CD4-positive, alpha-beta T cell (primary cell): ENCODE data around the gene NEURL2. TPM values are rescaled to one million over a fixed set of nuclear protein-coding genes. Genes with fewer than 3 reads are reported as not detected.
A peak's percentile ranks its signal among the peaks of the same experiment; 100 is the strongest.
"Not testable (repeated sequence)": the region's sequence is repeated elsewhere in the genome, so short reads cannot be mapped to it uniquely, and the experiment has no call there.

Experiments
- ATAC-seq: fragments of 200-7000 bp; cut with Tn5 transposase; one replicate; pipeline ENCODE4 v1.10.0; 2022; ENCODE audit warnings: mild to moderate bottlenecking; ENCODE audit not compliant: poor library complexity
- CTCF ChIA-PET: fragments of 350-600 bp; sonication (Branson Sonifier 250); formaldehyde crosslinking; loops from one replicate; lab custom pipeline; 2021; ENCODE audit warnings: antibody characterized with exemption, inconsistent platforms; lab: Charles Lee
- POLR2A ChIA-PET: fragments of 350-600 bp; sonication (Branson Sonifier 250); formaldehyde crosslinking; loops from one replicate; lab custom pipeline; 2021; ENCODE audit warnings: antibody characterized with exemption, inconsistent platforms; lab: Charles Lee
- DNase-seq, 14 experiments: peaks; one replicate each; pipeline ENCODE4 v3.0.0-alpha.2; 2013 to 2020; ENCODE audit warnings: mixed read lengths in 2 of 14
- H3K27ac ChIP-seq, 2 donors: one replicate each; pipeline versions ENCODE4 v1.5.1 to v1.7.0; 2013; ENCODE audit warnings: low read length in 2 of 2, low read depth in 1 of 2, mild to moderate bottlenecking in 1 of 2
- H3K27me3 ChIP-seq, 2 experiments: 1 replicate in 1 of 2; 2 replicates in 1 of 2; pipeline versions ENCODE4 v1.6.1 to v1.7.0; 2013; ENCODE audit warnings: low read length in 2 of 2, control low read depth in 1 of 2, mild to moderate bottlenecking in 1 of 2, moderate library complexity in 1 of 2; ENCODE audit not compliant: insufficient read depth in 2 of 2, control insufficient read depth in 1 of 2
- H3K36me3 ChIP-seq: one replicate; pipeline ENCODE4 v1.6.1; 2013; ENCODE audit warnings: low read length, control low read depth; ENCODE audit not compliant: insufficient read depth
- H3K4me1 ChIP-seq: one replicate; pipeline ENCODE4 v1.6.1; 2013; ENCODE audit warnings: low read length, control low read depth; ENCODE audit not compliant: insufficient read depth
- H3K4me3 ChIP-seq: one replicate; pipeline ENCODE4 v1.5.1; 2013; ENCODE audit warnings: mild to moderate bottlenecking, low read length, moderate library complexity
- H3K9me3 ChIP-seq, 2 experiments: 1 replicate in 1 of 2; 2 replicates in 1 of 2; pipeline versions ENCODE4 v1.6.1 to v1.7.0; 2013; ENCODE audit warnings: low read length in 2 of 2, mild to moderate bottlenecking in 2 of 2, control low read depth in 1 of 2, moderate library complexity in 1 of 2; ENCODE audit not compliant: control insufficient read depth in 1 of 2, insufficient read depth in 1 of 2
- H3K27ac Mint-ChIP-seq: one replicate; pipeline ENCODE4 v1.8.0; 2020; ENCODE audit warnings: mixed read lengths
- H3K27me3 Mint-ChIP-seq: one replicate; pipeline ENCODE4 v1.8.0; 2021; ENCODE audit warnings: mixed read lengths
- H3K36me3 Mint-ChIP-seq: one replicate; pipeline ENCODE4 v1.8.0; 2021; ENCODE audit warnings: low read depth, mixed read lengths
- H3K4me1 Mint-ChIP-seq: one replicate; pipeline ENCODE4 v1.8.0; 2021; ENCODE audit warnings: low read depth, mixed read lengths
- H3K4me3 Mint-ChIP-seq: one replicate; pipeline ENCODE4 v1.8.0; 2020; ENCODE audit warnings: mild to moderate bottlenecking, mixed read lengths
- H3K9me3 Mint-ChIP-seq: one replicate; pipeline ENCODE4 v1.8.0; 2020; ENCODE audit warnings: mixed read lengths
- CTCF ChIP-seq: fragments of 200-600 bp; IDR thresholded peaks from one replicate; pipeline ENCODE4 v1.8.0; 2022; ENCODE audit warnings: antibody characterized with exemption, mild to moderate bottlenecking
- intact Hi-C, 2 experiments: fragments of 100-400 bp; cut with DNase I in 1 of 2; cut with micrococcal nuclease in 1 of 2; formaldehyde crosslinking; loops; one replicate each; pipeline versions ENCODE4 v1.15.1 to v1.9.0; 2023 to 2025; cut with DNase I, micrococcal nuclease
- total RNA-seq, 174 experiments: library from RNA in 2 of 174; stranded (reverse) in 2 of 174; gene quantifications; one replicate each; pipeline ENCODE4 v1.2.3 and lab custom pipeline; 2021 to 2026

NEURL2 gene
- total RNA-seq, 2 experiments from 2014 or later = 1.5 to 2.5 TPM

GRCh38 chr20:45934046-45934585 lies 43.1 kb upstream of the NEURL2 start:
- H3K36me3 ChIP-seq = peaks cover 23% of the 10 kb centered on the region
- intact Hi-C loops = loop anchor here (1.0 to 5.0 kb wide), 8 partner anchors 38 to 428 kb away; partner anchors contain the start of genes CTSA (in 2 of the 2), NEURL2 (in 2 of the 2), ACOT8 (in 1 of the 2) and NCOA5 (in 1 of the 2)
- no peak for TF ChIP-seq CTCF
- ATAC-seq (peak; percentile 0), DNase-seq (no peak)
- Mint-ChIP-seq H3K4me3 (peak overlapping the region; percentile 98), H3K27me3 (no peaks in the 10 kb centered on the region), H3K36me3 (peaks cover 41% of the 10 kb centered on the region), H3K9me3 (no peaks in the 10 kb centered on the region), H3K27ac (peak overlapping the region; percentile 97), H3K4me1 (peaks cover 34% of the 10 kb centered on the region)
- peak overlapping the region; percentile 100 for H3K4me3 ChIP-seq
- H3K27me3 ChIP-seq = no peaks in the 10 kb centered on the region
- ChIA-PET CTCF (interaction anchor here (0.6 to 2.3 kb wide), 8 partner anchors 16 to 59 kb away, joined by 3 to 20 read pairs (median 5); partner anchors contain the start of genes CTSA and ZNF335), POLR2A (interaction anchor here (0.8 to 6.8 kb wide), 29 partner anchors 8 to 1049 kb away, joined by 3 to 195 read pairs (median 10); partner anchors contain the start of genes ACOT8, CTSA, DNTTIP1 and ELMO2)
- H3K27ac ChIP-seq = peak overlapping the region; percentile 96 to 99
- H3K9me3 ChIP-seq = no peaks in the 10 kb centered on the region
- H3K4me1 ChIP-seq = peaks cover 40% of the 10 kb centered on the region

- H3K9me3 ChIP-seq = no peaks in the 10 kb centered on the region
- Mint-ChIP-seq H3K36me3 (peaks cover 34% of the 10 kb centered on the region), H3K27ac (peak overlapping the region; percentile 97), H3K4me3 (peak overlapping the region; percentile 98), H3K27me3 (no peaks in the 10 kb centered on the region), H3K9me3 (no peaks in the 10 kb centered on the region), H3K4me1 (peaks cover 33% of the 10 kb centered on the region)
- no peaks in the 10 kb centered on the region for H3K27me3 ChIP-seq
- peaks cover 17% of the 10 kb centered on the region for H3K36me3 ChIP-seq
- peak; percentile 8 for ATAC-seq
- TF ChIP-seq CTCF = peak; percentile 39
- intact Hi-C loops = loop anchor here (1.0 to 5.0 kb wide), 9 partner anchors 23 to 429 kb away; partner anchors contain the start of genes CTSA (in 2 of the 2), NEURL2 (in 2 of the 2), ACOT8 (in 1 of the 2) and NCOA5 (in 1 of the 2)
- DNase-seq = peak; percentile 22 to 80 (median 51)
- H3K4me3 ChIP-seq = peak overlapping the region; percentile 100
- H3K27ac ChIP-seq = peak overlapping the region; percentile 96 to 99
- ChIA-PET POLR2A (interaction anchor here (1.1 to 6.8 kb wide), 21 partner anchors 9 to 570 kb away, joined by 3 to 195 read pairs (median 10); partner anchors contain the start of genes ACOT8, CTSA, DNTTIP1 and ELMO2), CTCF (interaction anchor here (0.6 to 2.2 kb wide), 7 partner anchors 15 to 58 kb away, joined by 3 to 20 read pairs (median 4); partner anchors contain the start of genes CTSA and ZNF335)
- peaks cover 36% of the 10 kb centered on the region for H3K4me1 ChIP-seq
Measured at GRCh38 chr20:45933266-45934045, 42.4 kb upstream of the NEURL2 start.

- H3K4me3 Mint-ChIP-seq = not testable (repeated sequence)
Measured at GRCh38 chr20:45931680-45932079, 40.7 kb upstream of the NEURL2 start.

More at GRCh38 chr20:45931680-45932079, 40.7 kb upstream of the NEURL2 start:
- peaks cover 26% of the 10 kb centered on the region for H3K4me1 ChIP-seq
- DNase-seq, H3K9me3 Mint-ChIP-seq, H3K36me3 ChIP-seq, H3K27me3 Mint-ChIP-seq, H3K4me3 ChIP-seq, ATAC-seq, CTCF ChIA-PET, H3K27me3 ChIP-seq, H3K9me3 ChIP-seq, H3K27ac ChIP-seq, H3K27ac Mint-ChIP-seq, POLR2A ChIA-PET: not testable (repeated sequence)
- Mint-ChIP-seq H3K36me3 (peaks cover 21% of the 10 kb centered on the region), H3K4me1 (peaks cover 18% of the 10 kb centered on the region)
- intact Hi-C loops = loop anchor here in 1 of 2 experiments (2.0 to 5.0 kb wide), 3 partner anchors 21 to 431 kb away; no protein-coding TSS in a partner anchor
